Activated CD4-positive, alpha-beta T cell treated with anti-CD3 and anti-CD28 coated beads, Interleukin-2, Interleukin-4, amounts not matched to agents 100 ng/mL and 50 ng/mL, durations not matched to agents 16 hours and 8 hours (primary cell): Measurements from ENCODE around the gene OAS3.
"Not testable (repeated sequence)": the region's sequence is repeated elsewhere in the genome, so short reads cannot be mapped to it uniquely, and the experiment has no call there.

Experiments used
- DNase-seq: peaks from one replicate; pipeline ENCODE4 v3.0.0-alpha.2; 2020; ENCODE audit warnings: low spot score

OAS3 gene

GRCh38 chr12:112937741-112938719 is at the start of gene OAS3:
TSS of gene OAS3 (plus strand) at chr12:112938474. CDS start at chr12:112938531, 57 bp downstream.
- peak; percentile 63 for DNase-seq

GRCh38 chr12:112891093-112892024 is 46.9 kb upstream of the OAS3 start:
- DNase-seq, result no peak

- no peak for DNase-seq
These were observed 45.4 kb upstream of the OAS3 start for GRCh38 chr12:112892856-112893255.

- DNase-seq, result no peak
These were observed 44.1 kb upstream of the OAS3 start for GRCh38 chr12:112894128-112894527.

- DNase-seq, result no peak
These were observed 39.9 kb upstream of the OAS3 start for GRCh38 chr12:112898380-112898779.

GRCh38 chr12:112900298-112901145 is 37.8 kb upstream of the OAS3 start:
- peak; percentile 60 for DNase-seq

- DNase-seq, result no peak
These were observed 37.0 kb upstream of the OAS3 start for GRCh38 chr12:112901271-112901670.

GRCh38 chr12:112904571-112904970 is 33.7 kb upstream of the OAS3 start:
- DNase-seq, result no peak

- no peak for DNase-seq
These were observed 32.7 kb upstream of the OAS3 start for GRCh38 chr12:112905451-112906089.

- DNase-seq, result peak; percentile 62
These were observed 31.4 kb upstream of the OAS3 start, which contains the start of gene OAS1 for GRCh38 chr12:112906712-112907414. TSS of gene OAS1 (plus strand) at chr12:112906962. CDS start at chr12:112907040, 78 bp downstream.

- no peak for DNase-seq
These were observed 30.7 kb upstream of the OAS3 start for GRCh38 chr12:112907415-112908157.

GRCh38 chr12:112908548-112908947 is 29.7 kb upstream of the OAS3 start:
- no peak for DNase-seq

GRCh38 chr12:112909693-112910092 is 28.6 kb upstream of the OAS3 start:
- no peak for DNase-seq

- DNase-seq, result no peak
These were observed 25.1 kb upstream of the OAS3 start for GRCh38 chr12:112913038-112913688.

- DNase-seq, result not testable (repeated sequence)
These were observed 24.4 kb upstream of the OAS3 start for GRCh38 chr12:112913888-112914287.

GRCh38 chr12:112916270-112916669 is 22.0 kb upstream of the OAS3 start:
- no peak for DNase-seq

GRCh38 chr12:112919121-112919520 is 19.2 kb upstream of the OAS3 start:
- DNase-seq, result no peak

- DNase-seq, result no peak
These were observed 13.3 kb upstream of the OAS3 start for GRCh38 chr12:112924986-112925385.

- not testable (repeated sequence) for DNase-seq
These were observed 11.7 kb upstream of the OAS3 start for GRCh38 chr12:112926416-112927033.
